ENCODE data around the gene FAM20A. TPM values are rescaled to one million over a fixed set of nuclear protein-coding genes. Genes with fewer than 3 reads are reported as not detected.

FAM20A gene
- total RNA-seq, 1 donor from 2014 or later = not detected

GRCh38 chr17:68589086-68589485 is 12.1 kb downstream of the FAM20A start:
- intact Hi-C loops (cut with micrococcal nuclease) = no loop called here
- no peak overlapping the region for H3K27ac Mint-ChIP-seq
- no peak overlapping the region for H3K4me3 Mint-ChIP-seq
- ATAC-seq (ENCODE audit: low read depth) = no peak
- peaks cover 3% of the 10 kb centered on the region for H3K9me3 Mint-ChIP-seq
- TF ChIP-seq CTCF (IDR thresholded peaks at IDR 0.05) = no peak
- no peaks in the 10 kb centered on the region for H3K36me3 Mint-ChIP-seq (ENCODE audit: low read depth)
- ChIA-PET CTCF (no interaction called here), POLR2A (no interaction called here)
- H3K27me3 Mint-ChIP-seq = peaks cover 12% of the 10 kb centered on the region
- no peak for DNase-seq
- no peaks in the 10 kb centered on the region for H3K4me1 Mint-ChIP-seq

GRCh38 chr17:68588362-68588761 is 12.8 kb downstream of the FAM20A start:
- ATAC-seq (ENCODE audit: low read depth) (no peak), DNase-seq (no peak)
- no peak overlapping the region for H3K27ac Mint-ChIP-seq
- no peak for TF ChIP-seq CTCF (IDR thresholded peaks at IDR 0.05)
- no peaks in the 10 kb centered on the region for H3K4me1 Mint-ChIP-seq
- intact Hi-C loops (cut with micrococcal nuclease) = no loop called here
- no peaks in the 10 kb centered on the region for H3K36me3 Mint-ChIP-seq (ENCODE audit: low read depth)
- H3K4me3 Mint-ChIP-seq = no peak overlapping the region
- peaks cover 3% of the 10 kb centered on the region for H3K9me3 Mint-ChIP-seq
- peaks cover 10% of the 10 kb centered on the region for H3K27me3 Mint-ChIP-seq
- ChIA-PET POLR2A (no interaction called here), CTCF (no interaction called here)

- Mint-ChIP-seq H3K27me3 (peaks cover 10% of the 10 kb centered on the region), H3K27ac (no peak overlapping the region), H3K36me3 (ENCODE audit: low read depth) (no peaks in the 10 kb centered on the region), H3K4me3 (no peak overlapping the region), H3K4me1 (no peaks in the 10 kb centered on the region), H3K9me3 (peaks cover 3% of the 10 kb centered on the region)
- no peak for ATAC-seq (ENCODE audit: low read depth)
- TF ChIP-seq CTCF (IDR thresholded peaks at IDR 0.05) = no peak
- CTCF ChIA-PET = no interaction called here
- POLR2A ChIA-PET = no interaction called here
- no peak for DNase-seq
- intact Hi-C loops (cut with micrococcal nuclease) = no loop called here
Observed at GRCh38 chr17:68587847-68588246, 13.3 kb downstream of the FAM20A start.

GRCh38 chr17:68587026-68587425 is 14.1 kb downstream of the FAM20A start:
- DNase-seq = no peak
- CTCF ChIA-PET = no interaction called here

GRCh38 chr17:68585643-68586042 is 15.5 kb downstream of the FAM20A start:
- H3K36me3 Mint-ChIP-seq (ENCODE audit: low read depth) = no peaks in the 10 kb centered on the region
- DNase-seq = no peak
- H3K4me3 Mint-ChIP-seq = no peak overlapping the region
- peaks cover 10% of the 10 kb centered on the region for H3K27me3 Mint-ChIP-seq
- ChIA-PET CTCF (no interaction called here), POLR2A (no interaction called here)
- peaks cover 3% of the 10 kb centered on the region for H3K9me3 Mint-ChIP-seq
- no peak overlapping the region for H3K27ac Mint-ChIP-seq
- intact Hi-C loops (cut with micrococcal nuclease) = no loop called here
- no peak for TF ChIP-seq CTCF (IDR thresholded peaks at IDR 0.05)
- no peaks in the 10 kb centered on the region for H3K4me1 Mint-ChIP-seq
- ATAC-seq (ENCODE audit: low read depth) = no peak

More at GRCh38 chr17:68587026-68587425, 14.1 kb downstream of the FAM20A start:
- H3K27me3 Mint-ChIP-seq = peaks cover 12% of the 10 kb centered on the region
- ATAC-seq (ENCODE audit: low read depth) = no peak
- POLR2A ChIA-PET = no interaction called here
- intact Hi-C loops (cut with micrococcal nuclease) = no loop called here
- H3K36me3 Mint-ChIP-seq (ENCODE audit: low read depth) = no peaks in the 10 kb centered on the region
- no peak for TF ChIP-seq CTCF (IDR thresholded peaks at IDR 0.05)
- no peak overlapping the region for H3K27ac Mint-ChIP-seq
- peaks cover 3% of the 10 kb centered on the region for H3K9me3 Mint-ChIP-seq
- no peak overlapping the region for H3K4me3 Mint-ChIP-seq
- H3K4me1 Mint-ChIP-seq = no peaks in the 10 kb centered on the region

Measured in activated B cell treated with CpG ODN at 0.5 μM for 24 hours (primary cell).